OCI-M2 (cell line): ENCODE data around the gene C19orf38.
"Not testable (repeated sequence)": the region's sequence is repeated elsewhere in the genome, so short reads cannot be mapped to it uniquely, and the experiment has no call there.

Experiments
- DNase-seq: peaks from one replicate; lab custom pipeline; 2025; ENCODE audit not compliant: unreplicated experiment; lab: John Stamatoyannopoulos, UW

C19orf38 gene

GRCh38 chr19:10872546-10873107 is 24.4 kb downstream of the C19orf38 start:
- DNase-seq = no peak

- no peak for DNase-seq
Measured at GRCh38 chr19:10874024-10874423, 25.8 kb downstream of the C19orf38 start.

DNA sequence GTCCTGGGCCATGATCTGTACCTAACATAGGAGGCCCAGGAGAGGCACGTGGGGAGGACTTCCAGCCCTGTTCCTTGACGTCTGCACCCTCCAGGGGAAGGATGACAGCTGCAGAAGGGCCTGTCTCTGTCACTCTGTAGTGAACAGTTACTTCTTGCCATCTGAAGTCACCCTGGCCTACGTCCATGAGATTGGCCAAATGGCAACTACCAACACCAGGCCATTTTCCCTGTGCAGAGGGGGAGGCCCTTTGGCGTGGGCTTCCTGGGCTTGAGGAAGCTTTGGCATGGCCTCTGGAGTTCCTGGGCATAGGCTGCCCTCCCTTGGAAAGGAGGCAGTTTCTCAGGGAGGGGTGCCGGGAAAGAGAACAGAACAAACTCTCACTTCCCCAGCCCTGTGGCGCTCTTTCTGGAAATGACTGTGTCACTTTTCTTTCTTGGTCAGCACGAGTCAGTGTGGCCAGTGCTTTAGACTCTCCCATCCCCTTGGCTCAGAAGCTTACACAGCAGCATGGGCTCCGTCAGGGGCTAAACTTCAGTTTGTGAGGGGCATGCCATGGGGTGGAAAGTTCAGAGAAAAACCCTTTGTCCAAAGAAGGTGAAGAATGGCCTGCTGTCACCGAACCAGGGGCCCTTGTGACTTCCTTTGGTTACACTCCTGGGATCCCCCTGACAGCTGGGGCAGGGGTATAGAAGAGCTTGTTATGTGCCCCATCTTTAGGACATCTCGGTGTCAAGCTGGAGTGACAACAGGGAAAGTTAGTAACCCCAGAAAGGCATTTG is 28.4 kb downstream of the C19orf38 start:
- no peak for DNase-seq

DNA sequence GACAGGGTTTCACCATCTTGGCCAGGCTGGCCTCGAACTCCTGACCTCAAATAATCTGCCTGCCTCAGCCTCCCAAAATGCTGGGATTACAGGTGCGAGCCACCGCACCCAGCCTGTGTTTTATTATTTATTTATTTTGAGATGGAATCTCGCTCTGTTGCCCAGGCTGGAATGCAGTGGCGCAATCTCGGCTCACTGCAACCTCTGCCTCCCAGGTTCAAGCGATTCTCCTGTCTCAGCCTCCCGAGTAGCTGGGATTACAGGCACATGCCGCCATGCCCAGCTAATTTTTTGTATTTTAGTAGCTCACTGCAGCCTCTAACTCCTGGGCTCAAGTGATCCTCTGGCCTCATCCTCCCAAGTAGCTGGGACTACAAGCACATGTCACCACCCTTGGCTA is 29.4 kb downstream of the C19orf38 start:
- DNase-seq = not testable (repeated sequence)

DNA sequence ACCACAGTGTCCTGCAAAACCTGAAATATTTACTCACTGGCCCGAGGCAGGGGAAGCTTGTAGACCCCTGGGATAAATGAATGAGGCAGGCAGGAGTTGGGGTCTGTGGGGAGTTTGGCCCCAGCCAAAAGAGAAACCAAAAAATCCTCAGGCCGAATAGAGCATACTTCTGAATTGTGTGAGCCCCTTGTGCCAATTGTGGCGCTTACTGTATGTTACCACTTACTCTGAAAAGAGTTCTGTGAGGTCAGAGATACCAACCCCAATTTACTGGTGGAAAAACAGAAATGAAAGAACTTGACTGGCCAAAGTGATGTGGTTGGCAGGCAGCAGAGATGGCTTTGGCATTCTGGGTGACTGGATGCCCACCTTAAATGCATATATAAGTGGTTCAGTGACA is 30.0 kb downstream of the C19orf38 start:
- no peak for DNase-seq

- DNase-seq = no peak
Measured at GRCh38 chr19:10881403-10882107, 33.3 kb downstream of the C19orf38 start.

- DNase-seq = no peak
Measured at GRCh38 chr19:10882108-10882457, 33.9 kb downstream of the C19orf38 start.

GRCh38 chr19:10884274-10884673 is 36.1 kb downstream of the C19orf38 start:
- DNase-seq = no peak

- DNase-seq = no peak
Measured at GRCh38 chr19:10885201-10886169, 37.3 kb downstream of the C19orf38 start.

DNA sequence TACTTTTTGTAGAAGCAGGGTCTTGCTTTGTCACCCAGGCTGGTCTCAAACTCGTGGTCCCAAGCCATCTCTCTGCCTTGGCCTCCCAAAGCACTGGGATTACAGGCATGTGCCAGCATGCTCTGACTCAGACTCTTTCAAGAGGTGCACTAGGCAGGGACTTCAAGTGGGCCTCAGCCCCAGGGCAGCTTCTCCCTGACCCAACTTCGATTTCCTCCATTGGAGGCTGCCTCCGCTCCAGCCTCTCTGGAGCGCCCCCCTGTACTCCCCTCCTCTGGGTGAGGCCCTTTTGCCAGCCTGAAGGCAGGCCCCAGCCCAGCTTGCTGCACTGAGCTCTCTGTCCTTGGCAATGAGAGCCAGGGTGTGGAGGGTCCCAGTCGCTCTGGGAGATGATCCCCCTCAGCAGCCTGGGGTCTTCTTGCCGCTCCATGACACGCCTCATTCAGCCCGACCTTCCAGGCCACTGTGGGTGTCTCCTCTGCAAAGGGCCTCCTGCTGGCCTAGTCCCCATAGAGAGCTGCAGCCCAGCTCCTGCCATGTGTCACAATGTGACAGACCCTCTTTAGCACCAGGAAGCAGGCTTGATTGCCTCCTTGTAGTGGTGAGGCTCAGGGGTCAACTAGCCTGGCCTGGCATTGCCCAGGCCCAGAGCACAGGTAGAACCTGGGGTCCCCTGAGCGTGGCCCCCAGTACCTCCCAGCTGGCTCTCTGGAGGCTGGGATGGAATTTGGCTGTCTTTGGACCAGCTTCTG is 39.6 kb downstream of the C19orf38 start:
- DNase-seq = no peak

DNA sequence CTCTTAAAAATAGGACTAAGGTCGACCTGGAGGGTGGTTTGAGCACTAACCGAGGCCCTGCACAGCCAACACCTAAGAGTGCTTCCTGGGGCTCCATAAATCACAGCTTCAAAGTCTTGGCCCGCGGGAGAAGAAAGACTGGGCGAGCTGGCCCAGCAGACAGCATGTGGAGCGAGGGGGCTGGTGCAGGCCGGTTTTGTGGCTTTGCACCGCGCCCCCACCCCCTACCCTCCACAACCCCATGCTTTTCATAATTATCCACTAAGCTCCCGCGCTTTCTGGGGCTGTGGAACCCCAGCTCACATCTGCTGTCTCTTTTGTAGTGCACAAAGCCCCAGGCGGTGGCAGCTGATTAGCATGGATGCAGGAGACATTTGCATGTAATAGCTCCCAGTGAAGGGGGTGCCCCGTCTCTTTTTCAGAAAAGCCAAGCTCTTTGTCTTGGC is 40.2 kb downstream of the C19orf38 start:
- DNase-seq = no peak

DNA sequence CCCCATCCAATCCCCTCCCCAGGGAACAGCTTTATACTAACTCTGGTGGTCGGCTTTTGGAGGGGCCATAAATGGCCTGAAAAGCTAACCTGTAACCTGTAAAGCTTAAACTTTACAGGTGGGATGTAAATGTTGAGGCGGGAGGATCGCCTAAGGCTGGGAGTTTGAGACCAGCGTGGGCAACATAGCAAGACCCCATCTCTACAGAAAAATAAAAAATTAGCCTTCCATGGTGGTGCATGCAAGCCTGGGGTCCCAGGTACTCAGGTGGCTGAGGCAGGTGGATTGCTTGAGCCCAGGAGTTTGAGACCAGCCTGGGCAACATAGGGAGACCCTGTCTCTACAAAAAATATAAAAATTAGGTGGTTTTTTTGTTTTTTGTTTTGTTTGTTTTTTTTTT is 41.7 kb downstream of the C19orf38 start:
- no peak for DNase-seq

- no peak for DNase-seq
Measured at GRCh38 chr19:10891405-10892086, 43.3 kb downstream of the C19orf38 start.

DNA sequence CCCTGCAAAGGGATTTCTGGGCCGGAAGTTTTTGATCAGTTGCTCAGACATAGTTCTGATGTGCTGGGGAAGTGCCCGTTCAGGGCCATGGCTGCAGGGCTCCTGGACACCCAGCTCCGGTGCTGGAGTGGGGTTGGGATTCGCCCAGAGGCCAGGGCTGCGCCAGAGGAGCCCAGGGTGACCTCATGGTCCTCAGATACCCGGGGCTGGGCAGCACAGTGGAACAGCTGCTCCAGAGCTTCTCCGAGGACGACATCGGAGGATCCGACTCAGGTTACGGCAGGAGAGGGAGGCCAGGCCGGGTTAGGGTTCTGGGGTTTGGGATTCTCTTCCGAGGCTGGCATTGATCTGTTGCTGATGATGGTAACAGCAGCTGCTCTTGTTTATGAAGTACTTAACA is 44.0 kb downstream of the C19orf38 start:
- DNase-seq = no peak

GRCh38 chr19:10894911-10895213 is 46.6 kb downstream of the C19orf38 start:
- DNase-seq = no peak

- DNase-seq = no peak
Measured at GRCh38 chr19:10895363-10895762, 47.1 kb downstream of the C19orf38 start.

GRCh38 chr19:10895920-10896319 is 47.7 kb downstream of the C19orf38 start:
- no peak for DNase-seq

DNA sequence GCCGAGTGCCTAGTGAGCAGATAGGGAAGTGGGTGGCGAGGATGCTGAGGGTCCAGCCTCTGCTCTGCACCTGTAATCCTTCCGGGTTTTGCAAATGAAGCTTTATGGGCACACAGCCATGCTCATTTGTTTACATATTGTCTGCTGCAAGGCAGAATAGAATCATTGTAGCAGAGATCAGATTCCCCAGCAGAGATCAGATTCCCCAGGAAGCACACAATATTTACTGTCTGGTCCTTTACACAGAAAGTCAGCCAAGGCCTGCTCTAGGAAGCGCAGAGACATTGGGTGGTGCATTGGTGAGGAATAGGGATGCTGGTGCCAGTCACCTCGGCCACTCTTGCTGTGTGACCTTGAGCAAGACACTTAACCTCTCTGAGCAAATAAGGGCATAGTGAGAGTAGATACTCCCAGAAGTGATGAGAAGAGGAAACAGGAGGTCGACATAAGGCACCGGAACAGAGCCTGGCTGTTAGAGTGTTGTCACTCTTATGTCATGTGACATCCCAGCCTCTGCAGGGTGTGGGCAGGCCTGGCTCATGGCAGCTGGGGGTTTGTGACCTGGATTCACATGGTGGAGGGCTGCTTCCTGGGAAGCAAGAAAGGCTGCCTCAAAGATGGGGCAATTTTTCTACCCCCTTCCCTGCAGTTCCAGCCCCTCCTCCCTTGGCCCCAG is 48.8 kb downstream of the C19orf38 start:
- no peak for DNase-seq

- no peak for DNase-seq
Measured at GRCh38 chr19:10898633-10899032, 50.4 kb downstream of the C19orf38 start.
